ENCODE measurements around the gene UFL1. TPM values are rescaled to one million over a fixed set of nuclear protein-coding genes. Genes with fewer than 3 reads are reported as not detected.
A peak's percentile ranks its signal among the peaks of the same experiment; 100 is the strongest.

UFL1 gene
- total and polyA plus RNA-seq, 12 donors, result 19.7 to 54.4 (median 32.5) TPM

DNA sequence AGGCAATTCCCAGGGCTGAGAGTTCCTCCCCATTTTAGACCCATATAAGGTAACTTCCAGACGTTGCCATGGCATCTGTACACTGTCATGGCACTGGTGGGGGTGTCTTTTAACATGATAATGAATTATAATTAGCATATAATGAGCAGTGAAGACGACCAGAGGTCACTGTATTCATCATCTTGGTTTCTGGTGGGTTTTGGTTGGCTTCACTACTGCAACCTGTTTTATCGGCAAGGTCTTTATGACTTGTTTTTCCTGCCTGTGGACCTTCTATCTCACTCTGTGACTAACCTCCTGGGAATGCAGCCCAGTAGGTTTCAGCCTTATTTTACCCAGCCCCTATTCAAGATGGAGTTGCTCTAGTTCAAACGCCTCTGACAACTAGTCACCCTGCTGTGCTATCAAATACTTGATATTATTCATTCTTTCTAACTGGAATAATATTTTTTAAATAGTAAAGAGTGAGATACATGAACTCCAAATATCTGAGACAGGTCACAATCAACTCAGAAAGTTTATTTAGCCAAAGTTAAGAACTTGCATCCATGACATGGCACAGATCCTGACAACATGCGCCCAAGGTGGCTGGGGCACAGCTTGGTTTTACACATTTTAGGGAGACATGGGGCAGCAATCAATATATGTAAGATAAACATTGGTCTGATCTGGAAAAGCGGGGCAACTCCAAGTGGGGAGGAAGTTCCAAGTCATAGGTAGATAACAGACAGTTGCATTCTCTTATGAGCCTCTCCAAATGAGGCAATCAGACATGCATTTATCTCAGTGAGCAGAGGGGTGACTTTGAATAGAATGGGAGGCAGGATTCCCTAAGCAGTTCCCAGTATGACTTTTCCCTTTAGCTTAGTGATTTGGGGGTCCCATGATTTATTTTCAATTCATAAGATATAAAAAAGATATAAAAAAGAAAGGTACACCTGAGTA lies 1.2 kb upstream of the UFL1 start:
- H3K27me3 ChIP-seq, result no peaks in the 10 kb centered on the region
- intact Hi-C loops (cut with DNase I), result no loop called here
- DNase-seq, result peak in 6 of 7 donors; percentile 34 to 59 (median 48)
- H3K9me3 ChIP-seq (replicated peaks in 1 of 3), result no peaks in the 10 kb centered on the region
- 45 to 53% (median 49%) methylated on average over 6 of the region's 6 CpGs for WGBS, 4 donors
- peak overlapping the region in 2 of 5 donors; percentile 6 to 94 for H3K27ac ChIP-seq
- peak overlapping the region in 2 of 4 donors; percentile 75 for H3K4me3 ChIP-seq
- H3K36me3 ChIP-seq (replicated peaks in 1 of 2), result peaks cover 0 to 3% of the 10 kb centered on the region in 2 donors
- H3K4me1 ChIP-seq (replicated peaks in 1 of 2), result peaks cover 27 to 37% of the 10 kb centered on the region in 2 donors
- TF ChIP-seq, protein P1, sequence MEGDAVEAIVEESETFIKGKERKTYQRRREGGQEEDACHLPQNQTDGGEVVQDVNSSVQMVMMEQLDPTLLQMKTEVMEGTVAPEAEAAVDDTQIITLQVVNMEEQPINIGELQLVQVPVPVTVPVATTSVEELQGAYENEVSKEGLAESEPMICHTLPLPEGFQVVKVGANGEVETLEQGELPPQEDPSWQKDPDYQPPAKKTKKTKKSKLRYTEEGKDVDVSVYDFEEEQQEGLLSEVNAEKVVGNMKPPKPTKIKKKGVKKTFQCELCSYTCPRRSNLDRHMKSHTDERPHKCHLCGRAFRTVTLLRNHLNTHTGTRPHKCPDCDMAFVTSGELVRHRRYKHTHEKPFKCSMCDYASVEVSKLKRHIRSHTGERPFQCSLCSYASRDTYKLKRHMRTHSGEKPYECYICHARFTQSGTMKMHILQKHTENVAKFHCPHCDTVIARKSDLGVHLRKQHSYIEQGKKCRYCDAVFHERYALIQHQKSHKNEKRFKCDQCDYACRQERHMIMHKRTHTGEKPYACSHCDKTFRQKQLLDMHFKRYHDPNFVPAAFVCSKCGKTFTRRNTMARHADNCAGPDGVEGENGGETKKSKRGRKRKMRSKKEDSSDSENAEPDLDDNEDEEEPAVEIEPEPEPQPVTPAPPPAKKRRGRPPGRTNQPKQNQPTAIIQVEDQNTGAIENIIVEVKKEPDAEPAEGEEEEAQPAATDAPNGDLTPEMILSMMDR (IDR thresholded peaks at IDR 0.05), result no peak
- TF ChIP-seq POLR2A (IDR thresholded peaks at IDR 0.05), result no peak

DNA sequence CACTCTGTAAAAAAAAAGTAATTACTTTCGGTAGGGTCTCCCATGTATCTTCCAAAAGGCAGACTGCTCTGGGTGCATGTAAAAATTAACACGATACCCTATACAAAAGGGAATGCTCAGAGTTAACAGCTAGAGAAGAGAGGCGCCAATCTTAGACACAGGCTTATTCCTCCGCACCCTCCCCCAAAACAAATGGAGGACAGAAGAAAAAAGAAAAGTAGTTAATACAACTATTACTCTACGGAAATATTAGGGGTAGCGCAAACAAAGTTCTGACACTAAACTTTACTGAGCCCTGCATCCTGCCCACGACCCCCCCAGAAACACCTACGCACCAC lies 331 bp upstream of the UFL1 start:
- no peaks in the 10 kb centered on the region for H3K27me3 ChIP-seq
- peaks cover 27 to 40% of the 10 kb centered on the region in 2 donors for H3K4me1 ChIP-seq (replicated peaks in 1 of 2)
- 0 to 1% (median 1%) methylated on average over 6 to 8 of the region's 8 CpGs for WGBS, 4 donors
- DNase-seq, result no peak
- intact Hi-C loops (cut with DNase I), result no loop called here
- no peak for TF ChIP-seq POLR2A (IDR thresholded peaks at IDR 0.05)
- TF ChIP-seq, protein P1 (IDR thresholded peaks at IDR 0.05), result no peak
- peaks cover 0 to 11% of the 10 kb centered on the region in 2 donors for H3K36me3 ChIP-seq (replicated peaks in 1 of 2)
- peak overlapping the region; percentile 94 to 99 (median 94) for H3K27ac ChIP-seq
- peak overlapping the region; percentile 75 to 96 (median 84) for H3K4me3 ChIP-seq
- no peaks in the 10 kb centered on the region for H3K9me3 ChIP-seq (replicated peaks in 1 of 3)

DNA sequence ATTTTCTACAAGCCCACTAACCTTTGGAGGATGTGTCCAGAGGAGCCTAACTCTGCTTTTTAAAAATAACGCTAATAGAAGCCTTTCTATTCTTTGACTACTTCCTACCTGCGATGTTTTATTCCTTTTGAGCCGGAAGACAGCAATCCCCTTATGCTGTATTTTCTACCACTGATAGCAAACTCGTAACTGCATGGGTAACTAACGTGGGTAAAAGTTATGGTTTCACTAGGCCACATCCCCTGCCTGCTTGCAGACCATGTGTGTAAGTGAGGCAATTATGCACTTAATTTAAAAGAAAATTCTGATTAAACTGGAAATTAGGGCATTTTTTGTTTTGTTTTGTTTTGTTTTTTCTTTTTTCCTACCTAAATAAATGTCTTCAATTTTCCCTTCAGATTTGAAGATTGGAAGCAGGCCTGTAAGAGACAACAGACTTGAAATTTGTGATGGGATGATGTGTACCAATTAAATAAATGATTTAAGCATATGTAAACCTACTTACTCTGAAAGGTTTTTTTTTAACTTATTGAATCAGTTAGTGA lies 931 bp downstream of the UFL1 start:
- Histone ChIP-seq H3K4me1 (replicated peaks in 1 of 2) (peaks cover 27 to 48% of the 10 kb centered on the region in 2 donors), H3K9me3 (replicated peaks in 1 of 3) (no peaks in the 10 kb centered on the region), H3K27ac (peak overlapping the region; percentile 94 to 99 (median 94)), H3K27me3 (no peaks in the 10 kb centered on the region), H3K4me3 (peak overlapping the region; percentile 75 to 96 (median 84)), H3K36me3 (replicated peaks in 1 of 2) (peaks cover 0 to 16% of the 10 kb centered on the region in 2 donors)
- DNase-seq, result no peak
- intact Hi-C loops (cut with DNase I), result no loop called here
- 0 to 2% (median 1%) methylated on average over 5 of the region's 5 CpGs for WGBS, 4 donors
- TF ChIP-seq, protein P1 (IDR thresholded peaks at IDR 0.05), result no peak
- TF ChIP-seq POLR2A (IDR thresholded peaks at IDR 0.05), result no peak

DNA sequence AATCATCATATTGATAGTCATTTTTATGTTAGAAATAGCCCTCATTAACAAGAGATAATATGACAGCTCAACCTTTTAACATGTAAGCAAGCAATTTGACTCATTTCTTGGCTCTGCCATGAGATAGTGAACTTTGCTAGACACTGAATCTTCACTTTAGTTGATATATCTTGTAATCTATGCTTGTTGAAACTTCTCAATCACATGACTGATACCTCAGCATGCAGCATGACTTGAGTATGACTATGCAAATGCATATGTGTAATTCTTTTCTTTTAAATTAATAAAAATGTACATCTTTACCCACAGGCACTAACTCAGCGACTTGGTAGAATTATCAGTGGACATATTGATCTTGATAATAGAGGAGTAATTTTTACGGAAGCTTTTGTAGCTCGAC lies 6.6 kb downstream of the UFL1 start:
- DNase-seq, result no peak
- peaks cover 8 to 42% of the 10 kb centered on the region in 2 donors for H3K4me1 ChIP-seq (replicated peaks in 1 of 2)
- intact Hi-C loops (cut with DNase I), result no loop called here
- 95 to 98% (median 96%) methylated on average over 3 of the region's 3 CpGs for WGBS, 4 donors
- TF ChIP-seq, protein P1 (IDR thresholded peaks at IDR 0.05), result no peak
- TF ChIP-seq POLR2A (IDR thresholded peaks at IDR 0.05), result no peak
- no peak overlapping the region for H3K4me3 ChIP-seq
- no peaks in the 10 kb centered on the region for H3K9me3 ChIP-seq (replicated peaks in 1 of 3)
- H3K36me3 ChIP-seq (replicated peaks in 1 of 2), result peaks cover 0 to 64% of the 10 kb centered on the region in 2 donors
- no peak overlapping the region for H3K27ac ChIP-seq
- H3K27me3 ChIP-seq, result no peaks in the 10 kb centered on the region

Measured in adrenal gland (tissue), 12 donors.